GM19023 (cell line): ENCODE measurements around the gene TMEM179B.
A peak's percentile ranks its signal among the peaks of the same experiment; 100 is the strongest.
"Not testable (repeated sequence)": the region's sequence is repeated elsewhere in the genome, so short reads cannot be mapped to it uniquely, and the experiment has no call there.

Experiments
- ATAC-seq: cut with Tn5 transposase; IDR thresholded peaks from one replicate; pipeline ENCODE4 v1.9.1; 2021; ENCODE audit warnings: mild to moderate bottlenecking, moderate library complexity; ENCODE audit not compliant: unreplicated experiment

Gene TMEM179B, protein sequence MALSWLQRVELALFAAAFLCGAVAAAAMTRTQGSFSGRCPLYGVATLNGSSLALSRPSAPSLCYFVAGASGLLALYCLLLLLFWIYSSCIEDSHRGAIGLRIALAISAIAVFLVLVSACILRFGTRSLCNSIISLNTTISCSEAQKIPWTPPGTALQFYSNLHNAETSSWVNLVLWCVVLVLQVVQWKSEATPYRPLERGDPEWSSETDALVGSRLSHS

DNA sequence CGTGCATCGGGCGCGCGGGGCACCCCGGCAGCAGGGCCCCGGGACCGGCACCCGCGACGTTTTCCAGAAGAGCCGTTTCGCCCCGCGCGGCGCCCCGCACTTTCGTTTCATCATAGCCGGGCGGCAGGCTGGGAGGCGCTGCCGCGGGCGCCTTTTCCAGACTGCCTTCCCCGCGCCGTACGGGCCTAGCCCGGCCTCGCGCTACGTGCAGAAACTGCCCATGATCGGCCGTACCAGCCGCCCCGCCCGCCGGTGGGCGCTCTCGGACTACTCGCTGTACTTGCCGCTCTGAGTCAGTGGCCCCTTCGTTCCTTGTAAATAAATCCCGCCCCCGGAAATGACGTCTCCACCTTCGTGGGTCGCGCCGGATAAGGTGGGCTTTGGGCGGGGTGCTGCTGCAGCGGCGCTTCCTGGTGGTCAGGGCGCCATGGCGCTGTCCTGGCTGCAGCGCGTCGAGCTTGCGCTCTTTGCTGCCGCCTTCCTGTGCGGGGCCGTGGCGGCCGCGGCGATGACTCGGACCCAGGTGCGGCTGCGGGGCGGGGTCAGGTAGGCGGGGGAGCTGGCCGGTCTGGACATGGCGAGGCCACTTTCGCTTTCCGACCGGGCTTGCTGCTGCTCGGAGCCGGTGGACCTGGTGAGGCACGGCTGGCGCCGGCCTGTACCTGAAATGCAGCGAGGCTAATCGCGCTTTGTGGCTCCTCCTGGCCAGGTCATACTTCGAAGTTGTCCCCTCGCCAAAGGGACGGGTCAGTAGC is at the start of gene TMEM179B:
Gene TMEM179B, plus strand, starts transcription at position 398 of the 755 bp plus-strand sequence. Its CDS starts 30 bp downstream, at position 428.
- ATAC-seq = peak; percentile 69

DNA sequence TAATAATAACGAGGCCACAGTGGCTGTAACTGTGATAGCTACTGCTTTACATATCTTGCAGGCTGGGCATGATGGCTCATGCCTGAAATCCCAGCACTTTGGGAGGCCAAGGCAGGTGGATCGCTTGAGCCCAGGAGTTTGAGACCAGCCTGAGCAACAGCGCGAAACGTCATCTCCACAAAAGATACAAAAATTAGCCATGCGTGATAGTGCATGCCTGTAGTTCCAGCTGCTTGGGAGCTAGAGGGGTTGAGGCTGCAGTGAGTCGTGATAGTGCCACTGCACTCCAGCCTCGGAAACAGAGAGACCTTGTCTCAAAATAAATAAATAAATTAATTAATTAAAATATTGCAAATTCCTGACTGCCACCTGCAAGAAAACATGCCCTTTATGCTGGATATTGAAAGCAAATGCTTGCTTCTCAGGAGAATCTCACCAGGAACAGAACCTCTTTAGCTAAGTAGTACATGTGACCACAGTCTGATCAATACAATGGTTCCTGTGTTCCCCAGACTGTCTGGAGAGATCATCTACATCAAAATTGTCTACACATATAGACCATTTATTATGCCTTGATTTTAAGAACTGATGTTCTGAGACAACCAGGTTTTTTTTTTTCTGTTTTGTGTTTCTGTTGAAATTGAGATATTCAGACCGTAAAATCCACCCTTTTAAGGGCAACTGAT is 39.6 kb upstream of the TMEM179B start:
- no peak for ATAC-seq

DNA sequence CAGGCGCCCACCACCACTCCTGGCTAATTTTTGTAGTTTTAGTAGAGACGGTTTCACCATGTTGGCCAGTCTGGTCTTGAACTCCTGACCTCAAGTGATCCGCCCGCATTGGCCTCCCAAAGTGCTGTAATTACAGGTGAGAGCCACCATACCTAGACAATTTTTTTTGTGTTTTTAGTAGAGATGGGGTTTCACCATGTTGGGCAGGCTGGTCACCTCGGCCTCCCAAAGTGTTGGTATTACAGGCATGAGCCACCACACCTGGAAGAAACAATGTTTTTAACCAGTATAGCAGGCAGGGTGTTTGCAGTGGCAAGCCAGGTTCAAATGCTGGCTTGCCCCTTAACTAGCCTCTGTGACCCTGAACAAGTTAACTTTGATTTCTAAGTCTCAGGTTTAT is 37.3 kb upstream of the TMEM179B start:
- ATAC-seq = not testable (repeated sequence)

DNA sequence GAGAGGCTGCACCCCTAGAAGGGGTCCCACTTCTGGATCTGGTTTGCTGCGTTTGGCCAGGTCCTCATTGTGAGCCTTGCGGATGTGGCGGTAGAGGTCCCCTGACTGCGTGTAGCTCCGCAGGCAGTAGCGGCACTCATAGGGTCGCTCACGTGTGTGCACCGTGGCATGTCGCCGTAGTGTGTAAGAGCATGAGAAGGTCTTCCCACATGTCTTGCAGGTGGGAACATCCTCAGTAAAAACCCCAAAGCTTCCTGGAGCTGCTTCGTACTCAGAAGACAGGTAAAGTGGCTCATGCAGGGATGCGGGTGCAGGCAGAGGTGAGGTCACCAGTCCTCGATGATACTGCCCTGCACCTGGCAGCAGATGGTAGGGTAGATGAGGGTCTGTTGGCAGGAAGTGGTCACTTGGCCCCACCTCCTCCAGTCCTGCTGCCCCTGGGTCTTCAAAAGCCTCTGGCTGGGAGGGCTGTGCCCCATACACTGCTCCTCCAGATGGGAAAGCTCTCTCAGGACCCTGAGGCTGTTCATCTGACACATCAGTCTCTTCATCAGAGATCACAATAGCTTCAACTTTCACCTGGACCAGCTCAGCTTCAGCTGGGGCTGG is 34.9 kb upstream of the TMEM179B start:
- no peak for ATAC-seq

DNA sequence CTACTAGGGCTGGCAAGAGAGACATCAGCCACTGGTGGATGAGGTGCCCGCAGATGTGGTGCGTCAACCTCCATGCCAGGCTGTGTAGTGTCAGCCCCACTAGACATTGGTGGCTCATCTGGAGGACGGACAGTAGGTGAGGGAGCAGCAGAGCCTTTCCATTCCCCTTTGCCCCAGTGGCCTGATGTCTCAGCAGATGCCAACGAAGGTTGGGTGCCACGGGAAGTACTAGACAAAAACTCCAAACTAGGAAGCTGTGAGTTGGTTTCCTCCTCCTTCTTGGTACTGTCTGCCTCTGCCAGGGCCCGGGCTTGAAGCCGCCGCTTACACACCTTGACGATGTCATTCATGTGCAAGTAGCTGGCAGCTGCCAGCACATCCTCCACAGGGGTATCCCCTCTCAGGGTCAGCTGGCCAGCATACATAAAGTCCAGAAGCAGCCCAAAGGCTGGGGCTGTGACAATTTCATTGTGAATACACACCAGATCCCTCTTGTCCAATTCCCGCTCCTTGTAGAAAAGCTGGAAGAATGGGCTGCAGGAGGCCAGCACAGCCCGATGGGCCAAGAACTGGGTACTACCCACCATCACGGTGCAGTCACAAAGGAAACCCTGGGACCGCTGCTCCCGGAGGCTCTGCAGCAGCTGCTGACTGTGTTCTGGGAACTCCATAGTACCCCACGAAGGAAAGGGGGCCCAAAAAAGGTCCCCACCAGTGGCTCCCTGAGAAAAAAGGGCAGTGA is 34.0 kb upstream of the TMEM179B start:
- no peak for ATAC-seq

DNA sequence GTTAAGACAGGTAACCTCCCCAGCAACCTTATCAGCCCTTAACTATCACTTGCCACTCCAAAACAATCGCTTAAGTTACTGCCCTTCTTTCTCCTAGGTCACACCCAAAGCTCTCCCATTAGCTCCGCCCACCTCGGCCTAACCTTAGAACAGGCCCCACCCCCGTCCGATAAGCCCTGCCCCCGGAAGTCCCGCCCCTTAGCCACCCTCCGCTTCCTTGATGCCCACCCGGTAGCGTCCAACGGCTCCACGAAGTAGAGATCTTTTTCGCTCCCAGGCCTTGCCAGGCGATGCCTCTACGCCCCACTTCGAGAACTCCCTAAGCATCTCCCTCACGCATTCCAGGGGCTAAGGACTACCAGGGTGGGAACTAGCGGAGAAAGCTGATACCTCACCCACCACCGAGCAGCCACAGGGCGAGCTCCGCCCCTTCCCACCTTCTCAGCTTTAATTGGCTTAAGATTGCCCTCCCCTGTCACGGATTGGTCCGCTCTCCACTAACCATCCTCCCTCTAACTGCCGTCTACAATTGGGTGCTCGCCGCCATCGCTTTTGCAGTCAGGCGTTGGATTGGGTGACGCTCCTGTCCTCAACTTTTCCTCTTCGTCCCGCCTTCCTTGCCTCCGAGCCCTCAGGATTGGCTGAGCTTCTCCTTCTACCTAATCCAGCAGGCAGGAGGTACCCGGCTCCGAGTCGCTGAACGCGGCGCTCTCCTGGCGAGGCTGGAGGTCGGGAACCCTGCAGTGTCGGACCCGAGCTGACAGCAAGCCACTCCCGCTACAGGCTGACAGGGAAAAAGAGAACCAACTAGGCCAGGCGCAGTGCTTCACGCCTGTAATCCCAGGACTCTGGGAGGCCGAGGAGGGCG is 33.2 kb upstream of the TMEM179B start, which contains the start of gene ZBTB3:
Gene ZBTB3, minus strand, starts transcription at position 425 of the 868 bp plus-strand sequence. CDS start 496 bp downstream, outside the sequence.
- peak; percentile 96 for ATAC-seq

DNA sequence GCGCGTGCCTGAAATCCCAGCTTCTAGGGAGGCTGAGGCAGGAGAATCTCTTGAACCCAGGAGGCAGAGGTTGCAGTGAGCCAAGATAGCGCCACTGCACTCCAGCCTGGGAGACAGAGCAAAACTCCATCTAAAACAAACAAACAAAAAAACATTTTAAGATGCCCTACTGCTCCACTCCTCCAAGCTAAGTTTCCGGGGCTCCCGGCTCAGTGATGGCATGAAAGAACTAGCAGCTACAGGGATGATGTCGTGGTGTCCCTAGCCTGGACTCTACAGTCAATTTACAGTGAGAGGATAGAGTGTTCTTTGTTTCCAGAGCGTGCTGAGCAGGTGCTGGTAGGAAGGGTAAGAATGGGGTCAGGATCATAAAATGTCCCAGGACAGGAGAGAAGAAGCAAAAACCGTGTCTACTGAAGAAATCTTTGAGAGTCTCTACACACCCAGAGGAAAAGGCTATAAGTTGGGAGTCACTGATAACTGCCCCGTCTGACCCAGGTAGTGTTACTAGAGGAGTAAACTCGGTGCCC is 32.1 kb upstream of the TMEM179B start:
- ATAC-seq = no peak

DNA sequence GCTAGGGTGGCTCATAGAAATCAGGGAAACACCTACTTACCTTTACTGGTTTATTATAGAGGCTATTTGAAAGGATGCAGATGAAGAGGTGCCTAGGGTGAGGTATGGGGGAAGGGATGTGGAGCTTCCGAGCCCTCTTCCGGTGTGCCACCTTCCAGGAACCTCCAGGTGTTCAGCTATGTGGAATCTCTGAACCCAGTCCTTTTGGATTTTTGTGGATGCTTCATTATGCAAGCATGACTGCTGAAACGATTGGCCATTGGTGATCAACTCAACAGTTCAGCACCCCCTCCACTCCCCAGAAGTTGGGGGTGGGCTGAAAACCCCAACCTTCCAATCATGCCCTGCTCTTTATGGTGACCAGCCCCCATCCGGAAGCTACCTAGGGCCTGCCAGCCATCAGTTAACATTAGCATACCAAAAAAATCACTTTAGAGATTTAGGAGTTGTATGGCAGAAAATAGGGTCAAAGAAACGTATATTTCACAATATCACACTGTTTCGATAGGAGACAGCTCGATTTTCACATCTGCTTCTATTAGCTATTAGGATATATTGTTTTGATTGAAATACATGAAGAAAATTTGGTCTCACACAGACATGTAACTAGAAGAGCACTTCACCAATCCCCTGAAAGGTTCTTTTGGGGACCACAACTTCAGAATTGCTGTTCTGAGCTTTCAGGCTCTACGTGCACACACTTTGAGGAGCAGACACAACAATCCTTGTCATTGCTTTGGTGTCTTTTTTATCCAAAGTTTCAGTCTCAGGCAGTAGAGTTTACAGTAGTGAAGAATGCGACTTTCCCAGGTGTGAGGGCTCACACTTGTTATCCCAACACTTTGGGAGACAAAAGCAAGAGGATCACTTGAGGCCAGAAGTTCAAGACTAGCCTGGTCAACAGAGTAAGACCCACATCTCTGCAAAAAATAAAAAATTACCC is 29.1 kb upstream of the TMEM179B start:
- ATAC-seq = no peak

DNA sequence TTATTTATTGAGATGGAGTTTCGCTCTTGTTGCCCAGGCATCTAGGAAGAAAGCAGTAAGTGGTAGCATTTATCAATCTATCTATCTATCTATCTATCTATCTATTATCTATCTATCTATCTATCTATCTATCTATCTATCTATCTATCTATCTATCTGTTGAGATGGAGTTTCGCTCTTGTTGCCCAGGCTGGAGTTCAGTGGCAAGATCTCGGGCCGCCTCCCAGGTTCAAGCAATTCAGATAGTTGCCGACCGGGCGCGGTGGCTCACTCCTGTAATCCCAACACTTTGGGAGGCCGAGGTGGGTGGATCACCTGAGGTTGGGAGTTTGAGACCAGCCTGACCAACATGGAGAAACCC is 26.4 kb upstream of the TMEM179B start:
- not testable (repeated sequence) for ATAC-seq

DNA sequence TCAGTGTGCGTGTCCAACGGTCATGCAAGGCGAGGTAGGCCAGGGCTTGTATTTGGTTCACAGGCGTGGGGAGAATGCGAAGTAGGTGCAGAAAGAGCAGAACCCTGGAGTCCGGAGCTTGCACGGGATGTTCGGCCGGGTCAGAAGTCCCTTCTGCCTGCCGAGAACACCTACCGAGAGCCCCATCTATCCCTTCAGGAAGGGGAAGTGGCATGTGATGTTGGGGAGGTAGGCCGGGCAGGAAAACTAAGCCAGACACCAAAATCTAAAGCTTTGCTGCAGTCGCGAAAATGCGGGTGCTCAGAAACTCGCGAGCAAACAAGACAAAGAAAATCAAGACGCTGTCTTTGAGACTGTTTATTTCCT is 16.4 kb upstream of the TMEM179B start:
- peak; percentile 3 for ATAC-seq

DNA sequence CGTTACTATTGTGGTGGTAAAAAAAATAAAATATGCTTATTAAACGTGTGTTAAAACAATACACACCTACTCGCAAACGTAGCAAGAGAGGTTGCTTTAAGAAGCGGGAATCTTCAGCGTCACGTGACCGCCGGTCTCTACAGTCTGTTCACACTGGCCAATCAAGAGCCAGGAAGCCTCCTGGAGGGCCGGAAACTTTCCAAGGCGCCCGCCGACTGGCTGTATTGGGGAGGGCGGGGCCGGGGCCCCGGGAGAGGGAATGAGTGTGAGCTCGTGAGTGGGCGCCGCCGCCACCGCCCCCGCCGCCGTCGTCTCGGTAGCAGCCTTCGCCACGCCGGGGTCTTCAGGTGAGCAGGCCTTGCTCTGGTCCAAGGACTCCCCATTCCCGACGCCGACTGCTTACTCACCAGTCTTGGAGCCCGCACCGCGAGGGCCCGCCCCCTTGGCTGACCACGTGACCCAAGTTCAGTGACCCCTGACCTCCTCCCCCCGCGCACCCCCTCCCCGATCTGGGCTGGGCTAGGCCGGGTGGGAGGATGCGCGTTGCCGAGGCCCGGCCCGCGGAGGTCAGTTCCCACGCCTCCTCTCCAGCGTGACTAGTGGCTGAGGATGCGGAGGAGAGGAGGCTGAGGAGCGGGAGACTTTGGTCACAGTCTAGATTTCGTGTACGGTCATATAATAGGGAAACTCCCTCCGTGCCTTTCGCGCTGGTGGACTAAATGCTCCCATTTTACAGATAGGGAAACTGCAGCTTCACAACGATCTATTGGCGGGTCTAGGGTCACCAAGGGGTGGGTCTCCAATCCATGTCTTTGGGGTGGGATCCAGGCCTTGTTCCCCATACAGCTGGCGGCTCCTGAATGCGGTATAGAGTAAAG is 15.8 kb upstream of the TMEM179B start, which contains the start of gene TAF6L:
Gene TAF6L, plus strand, starts transcription at position 253 of the 878 bp plus-strand sequence. CDS start 4,388 bp downstream, outside the sequence.
- ATAC-seq = peak; percentile 86

DNA sequence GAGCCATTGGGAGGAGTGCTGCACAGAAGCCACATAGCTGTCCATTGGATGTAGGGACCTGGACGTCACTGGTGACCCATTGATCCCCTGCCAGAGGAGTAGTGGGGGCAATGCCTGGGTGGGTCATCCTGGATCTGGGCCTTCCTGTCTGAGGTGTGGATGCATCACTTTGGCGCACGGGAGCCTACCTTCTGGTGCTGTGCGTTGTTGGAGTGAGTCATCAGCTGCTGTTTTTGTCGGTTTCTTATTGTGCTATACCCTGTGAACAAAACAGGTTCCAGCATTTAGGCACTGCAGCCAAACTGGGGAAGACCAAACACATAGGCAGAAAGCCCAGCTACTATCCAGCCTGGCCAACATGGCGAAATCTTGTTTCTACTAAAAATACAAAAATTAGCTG is 12.8 kb upstream of the TMEM179B start:
- ATAC-seq = no peak

DNA sequence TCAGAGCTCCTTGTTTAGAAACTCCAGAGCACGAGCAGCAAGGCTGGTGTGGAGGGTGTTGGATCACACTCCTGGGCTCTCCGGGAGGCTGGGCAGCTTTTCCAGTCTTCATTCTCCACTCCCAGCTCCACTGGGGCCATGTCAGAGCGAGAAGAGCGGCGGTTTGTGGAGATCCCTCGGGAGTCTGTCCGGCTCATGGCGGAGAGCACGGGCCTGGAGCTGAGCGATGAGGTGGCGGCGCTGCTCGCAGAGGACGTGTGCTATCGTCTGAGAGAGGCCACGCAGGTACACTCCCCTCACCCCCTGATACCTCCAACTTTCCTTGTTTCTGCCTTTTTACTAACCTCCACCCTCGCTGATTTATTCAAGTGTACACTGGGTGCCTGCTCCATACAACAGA is 11.6 kb upstream of the TMEM179B start:
- no peak for ATAC-seq

DNA sequence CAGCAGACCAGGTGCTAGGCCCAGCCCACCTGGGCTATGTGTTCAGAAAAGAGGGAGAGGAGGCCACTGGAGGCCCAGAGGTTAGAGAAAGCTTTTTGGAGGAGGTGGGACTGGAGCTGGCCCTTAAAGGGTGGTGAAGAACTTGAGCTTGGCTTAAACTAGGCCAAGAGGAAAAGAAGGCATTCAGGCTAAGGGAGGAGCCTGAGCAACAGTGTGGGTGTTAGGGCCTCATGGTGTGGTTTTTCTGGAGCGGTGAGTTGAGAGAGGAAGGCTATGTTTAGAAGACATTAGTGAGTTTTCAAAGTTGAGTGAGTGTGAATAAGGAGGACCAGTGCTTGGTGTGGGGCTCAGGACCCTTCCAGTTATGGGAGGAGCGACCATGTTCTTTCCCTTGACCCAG is 9.8 kb upstream of the TMEM179B start:
- ATAC-seq = no peak

DNA sequence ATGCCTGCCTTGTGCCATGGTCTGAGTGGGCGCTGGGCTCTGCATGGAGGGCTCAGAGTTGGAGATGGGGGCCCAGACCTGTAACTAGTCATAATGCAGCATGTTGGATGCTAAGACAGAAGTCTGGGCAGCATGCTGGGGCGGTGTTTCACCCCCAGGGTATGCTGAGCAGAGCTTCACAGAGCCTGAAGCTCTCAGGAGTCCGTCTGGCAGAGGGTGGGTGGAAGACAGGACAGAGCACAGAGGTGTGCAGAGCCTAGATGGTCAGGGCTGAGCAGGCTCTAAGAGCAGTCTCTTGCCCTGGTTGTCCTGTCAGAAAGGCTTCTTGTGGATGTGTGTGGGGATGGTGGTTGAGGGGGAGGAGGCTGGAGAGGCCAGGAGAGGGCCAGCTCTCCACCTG is 8.8 kb upstream of the TMEM179B start:
- ATAC-seq = no peak

DNA sequence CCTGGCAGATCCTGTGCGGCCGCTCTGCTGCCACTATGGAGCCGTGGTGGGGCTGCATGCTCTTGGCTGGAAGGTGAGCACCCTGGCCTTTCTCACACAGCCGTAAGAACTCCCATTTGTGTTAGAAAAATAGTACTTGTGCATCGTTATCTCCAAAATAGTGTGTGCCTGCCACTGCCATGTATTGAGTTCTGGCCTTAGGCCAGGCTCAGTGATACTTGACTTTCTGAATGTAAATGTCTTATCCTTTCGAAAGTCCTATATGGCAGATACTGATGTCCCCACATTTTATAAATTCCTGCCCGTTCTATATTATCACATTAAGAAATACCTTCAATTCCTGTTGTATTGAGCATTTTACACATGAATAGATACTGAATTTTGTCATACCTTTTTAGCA is 4.4 kb upstream of the TMEM179B start:
- ATAC-seq = no peak

DNA sequence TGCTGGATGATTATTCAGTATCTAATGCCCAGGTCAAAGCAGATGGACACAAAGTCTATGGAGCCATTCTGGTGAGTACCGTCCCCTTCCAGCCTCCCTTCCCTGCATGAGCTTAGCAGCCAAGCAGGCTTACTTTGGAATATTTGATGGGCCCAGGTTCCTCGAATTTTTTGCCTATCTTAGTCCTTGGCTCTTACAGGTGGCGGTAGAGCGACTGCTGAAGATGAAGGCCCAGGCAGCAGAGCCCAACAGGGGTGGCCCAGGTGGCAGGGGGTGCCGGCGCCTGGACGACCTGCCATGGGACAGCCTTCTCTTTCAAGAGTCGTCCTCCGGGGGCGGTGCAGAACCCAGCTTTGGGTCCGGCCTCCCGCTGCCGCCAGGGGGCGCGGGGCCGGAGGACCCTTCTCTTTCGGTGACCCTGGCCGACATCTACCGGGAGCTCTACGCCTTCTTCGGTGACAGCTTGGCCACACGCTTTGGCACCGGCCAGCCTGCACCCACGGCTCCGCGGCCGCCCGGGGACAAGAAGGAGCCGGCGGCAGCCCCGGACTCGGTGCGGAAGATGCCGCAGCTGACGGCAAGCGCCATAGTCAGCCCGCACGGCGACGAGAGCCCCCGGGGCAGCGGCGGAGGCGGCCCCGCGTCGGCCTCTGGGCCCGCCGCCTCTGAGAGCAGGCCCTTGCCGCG is 741 bp upstream of the TMEM179B start:
- ATAC-seq = peak; percentile 70
